ENCODE data around the gene A1BG. TPM values are rescaled to one million over a fixed set of nuclear protein-coding genes. Genes with fewer than 3 reads are reported as not detected.

The A1BG gene
- total RNA-seq, 2 donors from 2014 or later, result 1.9 to 10.0 TPM

DNA sequence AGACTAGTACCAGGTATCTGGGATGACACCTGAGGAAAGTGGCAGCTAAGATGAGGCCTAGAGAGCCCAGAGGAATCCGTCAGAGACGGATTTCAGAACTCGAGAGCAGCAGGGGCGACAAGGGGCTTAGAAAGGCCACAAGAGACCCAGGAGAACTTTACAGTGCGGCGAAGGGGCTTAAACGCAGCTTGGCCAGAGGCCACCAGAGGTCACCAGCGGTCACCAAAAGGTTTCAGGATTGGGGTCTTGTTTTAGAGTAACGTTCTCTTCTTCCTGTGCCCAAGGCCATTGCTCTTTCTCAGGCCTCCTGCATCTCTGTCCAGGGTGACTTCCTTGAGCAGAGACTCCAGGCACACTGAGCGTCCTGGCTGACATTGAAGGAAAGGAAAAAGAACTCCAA lies 24.3 kb downstream of the A1BG start:
- Histone ChIP-seq H3K4me3 (no peak overlapping the region), H3K36me3 (no peaks in the 10 kb centered on the region), H3K27me3 (replicated peaks; ENCODE audit: insufficient read depth) (no peaks in the 10 kb centered on the region), H3K4me1 (ENCODE audit: control insufficient read depth in 1 of 2, low read depth in 2 of 2) (peaks cover 14 to 25% of the 10 kb centered on the region in 2 donors), H3K9me3 (no peaks in the 10 kb centered on the region), H3K27ac (no peak overlapping the region)
- DNase-seq (ENCODE audit: low spot score) (no peak), ATAC-seq (ENCODE audit: insufficient number of reproducible peaks, low FRiP score, low read depth) (no peak)
- TF ChIP-seq, protein P1, sequence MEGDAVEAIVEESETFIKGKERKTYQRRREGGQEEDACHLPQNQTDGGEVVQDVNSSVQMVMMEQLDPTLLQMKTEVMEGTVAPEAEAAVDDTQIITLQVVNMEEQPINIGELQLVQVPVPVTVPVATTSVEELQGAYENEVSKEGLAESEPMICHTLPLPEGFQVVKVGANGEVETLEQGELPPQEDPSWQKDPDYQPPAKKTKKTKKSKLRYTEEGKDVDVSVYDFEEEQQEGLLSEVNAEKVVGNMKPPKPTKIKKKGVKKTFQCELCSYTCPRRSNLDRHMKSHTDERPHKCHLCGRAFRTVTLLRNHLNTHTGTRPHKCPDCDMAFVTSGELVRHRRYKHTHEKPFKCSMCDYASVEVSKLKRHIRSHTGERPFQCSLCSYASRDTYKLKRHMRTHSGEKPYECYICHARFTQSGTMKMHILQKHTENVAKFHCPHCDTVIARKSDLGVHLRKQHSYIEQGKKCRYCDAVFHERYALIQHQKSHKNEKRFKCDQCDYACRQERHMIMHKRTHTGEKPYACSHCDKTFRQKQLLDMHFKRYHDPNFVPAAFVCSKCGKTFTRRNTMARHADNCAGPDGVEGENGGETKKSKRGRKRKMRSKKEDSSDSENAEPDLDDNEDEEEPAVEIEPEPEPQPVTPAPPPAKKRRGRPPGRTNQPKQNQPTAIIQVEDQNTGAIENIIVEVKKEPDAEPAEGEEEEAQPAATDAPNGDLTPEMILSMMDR (IDR thresholded peaks at IDR 0.05), result no peak

GRCh38 chr19:58326914-58327726 lies 26.2 kb downstream of the A1BG start, which contains the start of gene ZSCAN22:
Gene ZSCAN22, plus strand, starts transcription at chr19:58326994. Its CDS starts 7,809 bp downstream, at chr19:58334803.
- Histone ChIP-seq H3K9me3 (no peaks in the 10 kb centered on the region), H3K27ac (peak within 1 kb of the TSS; percentile 78 to 92), H3K4me3 (peak within 1 kb of the TSS; percentile 84), H3K27me3 (replicated peaks; ENCODE audit: insufficient read depth) (no peaks in the 10 kb centered on the region), H3K36me3 (no peaks in the 10 kb centered on the region), H3K4me1 (ENCODE audit: control insufficient read depth in 1 of 2, low read depth in 2 of 2) (peaks cover 14 to 25% of the 10 kb centered on the region in 2 donors)
- TF ChIP-seq, protein P1 (IDR thresholded peaks at IDR 0.05), result no peak
- DNase-seq (ENCODE audit: low spot score), result peak; percentile 95
- ATAC-seq (ENCODE audit: insufficient number of reproducible peaks, low FRiP score, low read depth), result peak; percentile 93

- Histone ChIP-seq H3K9me3 (no peaks in the 10 kb centered on the region), H3K4me1 (ENCODE audit: control insufficient read depth in 1 of 2, low read depth in 2 of 2) (peaks cover 14 to 25% of the 10 kb centered on the region in 2 donors), H3K36me3 (no peaks in the 10 kb centered on the region), H3K27ac (peak overlapping the region; percentile 78 to 92), H3K27me3 (replicated peaks; ENCODE audit: insufficient read depth) (no peaks in the 10 kb centered on the region), H3K4me3 (peak overlapping the region; percentile 84)
- DNase-seq (ENCODE audit: low spot score), result no peak
- ATAC-seq (ENCODE audit: insufficient number of reproducible peaks, low FRiP score, low read depth), result no peak
- TF ChIP-seq, protein P1 (IDR thresholded peaks at IDR 0.05), result no peak
These were observed 26.8 kb downstream of the A1BG start for GRCh38 chr19:58326501-58326913.

DNA sequence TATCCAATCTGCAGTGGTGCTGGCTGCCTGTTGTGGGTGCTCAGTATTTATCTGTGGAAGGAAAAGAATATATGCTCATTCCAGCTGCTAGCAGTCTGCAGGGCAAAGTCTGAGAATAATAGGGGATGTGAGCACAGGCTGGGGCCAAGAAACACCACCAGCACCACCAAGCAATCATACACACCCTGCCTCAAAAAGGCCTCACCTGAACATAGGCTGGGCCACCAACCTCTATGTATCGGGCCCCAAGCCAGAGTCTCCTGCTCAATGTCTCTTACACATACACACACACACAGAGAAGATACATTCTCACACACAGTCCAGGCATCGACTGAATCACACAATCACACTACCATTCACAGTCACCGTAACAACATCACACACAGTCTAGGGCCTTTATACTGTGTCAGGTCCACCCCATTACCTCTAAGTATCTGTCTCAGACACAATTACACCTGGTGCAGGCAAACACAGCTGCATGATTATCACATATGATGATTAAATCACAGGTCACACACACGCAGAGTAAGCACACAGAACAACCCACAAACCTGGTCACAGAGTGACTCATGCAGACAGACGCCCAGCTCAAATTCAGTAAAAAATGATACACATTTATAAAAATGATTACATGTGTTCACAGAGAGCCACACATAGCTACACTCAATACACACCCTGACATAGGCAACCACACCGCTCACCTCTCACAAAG lies 27.8 kb downstream of the A1BG start:
- Histone ChIP-seq H3K27me3 (replicated peaks; ENCODE audit: insufficient read depth) (no peaks in the 10 kb centered on the region), H3K4me1 (ENCODE audit: control insufficient read depth in 1 of 2, low read depth in 2 of 2) (peaks cover 14 to 25% of the 10 kb centered on the region in 2 donors), H3K27ac (no peak overlapping the region), H3K9me3 (no peaks in the 10 kb centered on the region), H3K36me3 (no peaks in the 10 kb centered on the region), H3K4me3 (peak overlapping the region; percentile 84)
- TF ChIP-seq, protein P1 (IDR thresholded peaks at IDR 0.05), result no peak
- DNase-seq (ENCODE audit: low spot score) (no peak), ATAC-seq (ENCODE audit: insufficient number of reproducible peaks, low FRiP score, low read depth) (no peak)

DNA sequence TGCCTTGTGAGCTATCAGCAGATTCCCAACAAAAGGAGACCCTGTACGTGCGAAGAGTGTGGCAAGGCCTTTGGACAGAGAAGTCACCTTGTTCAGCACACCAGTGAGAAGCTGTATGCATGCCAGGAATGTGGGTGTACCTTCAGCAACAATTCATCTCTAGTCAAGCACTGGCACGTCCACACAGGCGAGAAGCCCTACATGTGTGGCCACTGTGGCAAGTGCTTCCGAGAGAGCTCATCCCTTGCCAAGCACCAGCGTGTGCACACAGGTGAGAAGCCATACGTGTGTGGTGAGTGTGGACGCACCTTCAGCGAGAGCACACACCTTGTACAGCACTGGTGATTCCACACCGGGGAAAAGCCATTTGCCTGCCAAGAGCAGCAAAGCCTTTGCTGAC lies 34.1 kb downstream of the A1BG start:
- DNase-seq (ENCODE audit: low spot score) (no peak), ATAC-seq (ENCODE audit: insufficient number of reproducible peaks, low FRiP score, low read depth) (no peak)
- no peak overlapping the region for H3K4me3 ChIP-seq
- no peaks in the 10 kb centered on the region for H3K27me3 ChIP-seq (replicated peaks; ENCODE audit: insufficient read depth)
- H3K9me3 ChIP-seq, result no peaks in the 10 kb centered on the region
- H3K4me1 ChIP-seq (ENCODE audit: control insufficient read depth in 1 of 2, low read depth in 2 of 2), result no peaks in the 10 kb centered on the region
- TF ChIP-seq, protein P1 (IDR thresholded peaks at IDR 0.05), result no peak
- H3K36me3 ChIP-seq, result peaks cover 17% of the 10 kb centered on the region
- H3K27ac ChIP-seq, result no peak overlapping the region
